Measurements from ENCODE around the gene WWOX.
A peak's percentile ranks its signal among the peaks of the same experiment; 100 is the strongest.
"Not testable (repeated sequence)": the region's sequence is repeated elsewhere in the genome, so short reads cannot be mapped to it uniquely, and the experiment has no call there.

Gene WWOX

GRCh38 chr16:78594191-78594590, 494.7 kb downstream of the WWOX start:
- DNase-seq: no peak

- DNase-seq: no peak
These were observed 497.0 kb downstream of the WWOX start for GRCh38 chr16:78596348-78596995.

DNA sequence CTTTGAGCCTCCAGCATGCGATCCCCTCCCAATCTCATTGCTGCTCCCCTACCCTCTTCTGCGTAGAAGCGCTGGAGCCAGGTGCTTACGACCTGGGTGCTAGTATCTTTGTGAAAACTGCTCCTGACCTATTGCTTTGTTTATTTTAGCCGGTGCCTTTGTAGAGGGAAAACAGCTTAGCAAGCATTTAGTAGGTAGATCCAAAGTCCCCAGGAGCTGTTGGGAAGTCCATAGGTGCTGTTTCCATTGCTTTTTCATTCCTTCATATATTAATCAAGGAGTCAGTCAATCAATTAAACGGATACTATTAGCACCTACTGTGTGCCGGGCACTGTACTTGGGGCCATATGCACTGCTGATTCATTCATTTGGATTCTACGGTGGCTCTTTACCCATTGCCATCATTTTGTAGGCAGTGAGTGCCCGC, 497.6 kb downstream of the WWOX start:
- no peak for DNase-seq

GRCh38 chr16:78597809-78598570, 498.5 kb downstream of the WWOX start:
- DNase-seq: no peak

GRCh38 chr16:78599271-78599670, 499.8 kb downstream of the WWOX start:
- no peak for DNase-seq

DNA sequence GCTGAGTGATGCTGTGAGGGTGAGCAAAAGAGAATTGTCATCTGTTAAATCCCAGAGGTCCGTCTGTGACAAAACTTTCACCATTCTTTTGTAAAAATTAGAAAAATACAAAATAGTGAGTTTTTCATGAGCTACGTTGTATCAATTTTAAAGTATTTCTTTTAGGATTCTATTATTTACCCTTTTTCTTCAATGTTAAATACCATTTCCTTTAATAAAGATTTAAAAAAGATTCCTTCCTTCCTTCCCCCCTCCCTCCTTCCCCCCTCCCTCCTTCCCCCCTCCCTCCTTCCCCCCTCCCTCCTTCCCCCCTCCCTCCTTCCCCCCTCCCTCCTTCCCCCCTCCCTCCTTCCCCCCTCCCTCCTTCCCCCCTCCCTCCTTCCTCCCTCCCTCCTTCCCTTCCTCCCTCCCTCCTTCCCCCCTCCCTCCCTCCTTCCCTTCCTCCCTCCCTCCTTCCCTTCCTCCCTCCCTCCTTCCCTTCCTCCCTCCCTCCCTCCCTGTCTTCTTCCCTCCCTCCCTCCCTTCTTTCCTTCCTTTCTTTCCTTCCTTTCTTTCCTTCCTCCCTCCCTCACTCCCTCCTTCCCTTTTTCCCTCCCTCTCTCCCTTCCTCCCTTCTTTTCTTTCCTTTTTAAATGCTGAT, 505.1 kb downstream of the WWOX start:
- not testable (repeated sequence) for DNase-seq

GRCh38 chr16:78605548-78606101, 506.2 kb downstream of the WWOX start:
- DNase-seq: no peak

DNA sequence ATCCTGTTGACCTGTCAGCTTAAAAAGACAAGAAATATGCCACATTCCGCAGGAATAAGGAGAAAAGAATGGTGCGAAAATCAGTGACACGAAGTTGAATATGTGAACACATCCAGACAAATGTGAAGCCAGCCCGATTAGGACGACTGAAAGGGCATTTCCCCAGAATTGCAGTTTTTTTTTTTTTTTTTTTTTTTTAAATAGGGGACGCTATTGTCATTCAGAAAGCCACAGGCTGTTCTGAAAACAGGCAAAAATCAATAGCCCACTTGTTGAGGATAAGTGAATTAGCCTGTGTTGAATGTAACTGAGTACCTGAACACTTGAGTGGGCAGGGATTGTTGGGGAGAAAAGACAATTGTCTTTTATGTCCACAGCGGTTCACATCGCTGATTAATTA, 507.1 kb downstream of the WWOX start:
- no peak for DNase-seq

- no peak for DNase-seq
These were observed 507.6 kb downstream of the WWOX start for GRCh38 chr16:78607022-78607421.

- no peak for DNase-seq
These were observed 508.0 kb downstream of the WWOX start for GRCh38 chr16:78607465-78607864.

DNA sequence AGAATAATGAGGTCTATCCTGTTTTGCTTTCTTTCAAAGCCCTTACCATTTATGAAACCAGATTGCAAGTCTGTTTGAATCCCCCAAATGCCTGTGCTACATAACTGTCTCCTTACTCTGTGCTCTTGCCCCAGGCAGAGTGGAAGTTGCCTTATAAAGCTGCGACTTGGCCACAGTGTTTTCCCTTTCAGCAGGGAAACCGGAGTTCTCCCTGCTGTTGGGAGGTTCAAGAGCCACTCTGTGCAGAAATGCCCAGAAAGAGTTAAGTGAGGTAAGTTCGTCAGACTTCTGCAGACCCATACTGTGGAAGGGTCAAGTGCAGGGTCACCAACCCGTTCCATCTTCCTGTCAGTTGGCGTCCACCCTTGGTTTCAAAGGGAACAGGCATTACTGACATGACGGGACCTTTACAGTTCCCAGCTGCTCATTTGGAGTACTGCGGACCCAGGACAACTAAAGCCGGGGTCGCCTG, 508.9 kb downstream of the WWOX start:
- no peak for DNase-seq

DNA sequence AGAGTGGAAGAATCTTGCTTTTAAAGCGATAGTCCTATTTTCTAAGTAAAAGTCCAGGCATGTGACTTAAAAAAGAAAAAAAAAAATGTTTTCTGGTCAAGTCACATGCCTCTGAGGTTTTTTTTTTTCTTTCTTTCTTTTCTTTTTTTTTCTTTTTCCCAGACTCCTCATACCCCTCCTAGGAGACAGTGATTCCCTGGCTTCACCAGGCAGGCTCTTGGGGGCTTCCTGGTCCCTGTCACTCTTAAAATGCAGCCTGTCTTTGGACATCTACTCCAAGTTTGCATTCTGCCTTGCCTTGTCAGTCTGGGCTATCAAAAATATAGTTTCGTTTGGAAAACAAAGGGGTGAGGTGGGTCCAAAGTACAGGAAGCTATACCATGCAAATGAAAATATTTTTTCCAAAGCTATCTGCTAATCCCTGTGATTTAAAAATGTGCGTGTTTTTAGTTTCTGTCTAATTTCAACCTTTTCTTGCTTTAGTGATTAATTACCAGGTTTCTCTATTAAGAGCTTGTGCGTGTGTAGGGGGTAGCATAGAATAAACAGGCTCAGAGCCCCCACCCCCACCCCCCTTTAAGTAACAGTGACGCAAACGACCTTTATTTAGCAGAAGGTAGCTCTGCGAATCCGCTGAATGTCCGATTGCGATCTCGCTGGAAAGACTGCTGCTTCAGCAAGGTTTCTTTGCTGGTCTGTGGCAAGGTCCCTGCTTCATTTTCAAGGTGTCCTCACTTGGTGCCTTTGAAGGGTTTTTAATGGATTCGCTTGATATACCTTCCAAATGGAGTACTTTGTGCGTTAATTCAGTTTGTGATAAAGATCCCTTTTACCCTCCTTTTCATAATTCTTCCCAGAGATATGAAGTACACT, 510.2 kb downstream of the WWOX start:
- no peak for DNase-seq

- DNase-seq: no peak
These were observed 511.9 kb downstream of the WWOX start for GRCh38 chr16:78611318-78611717.

DNA sequence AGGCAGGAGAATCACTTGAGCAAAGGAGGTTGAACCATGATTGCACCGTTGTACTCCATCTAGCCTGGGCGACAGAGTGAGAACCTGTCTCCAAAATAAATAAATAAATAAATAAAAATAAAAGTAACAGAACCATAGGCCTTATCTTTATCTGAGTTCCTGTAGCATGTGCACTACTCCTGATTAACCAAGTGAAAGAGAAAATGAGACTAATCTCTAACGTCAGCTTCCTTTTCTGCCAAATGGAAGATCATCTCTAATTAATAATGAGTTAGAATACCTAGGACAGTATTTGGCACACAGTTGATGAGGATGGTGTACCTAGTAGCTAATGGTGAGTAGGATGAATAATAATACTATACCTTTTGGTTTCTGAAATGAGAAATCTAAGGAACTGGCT, 520.4 kb downstream of the WWOX start:
- DNase-seq: peak; percentile 11

DNA sequence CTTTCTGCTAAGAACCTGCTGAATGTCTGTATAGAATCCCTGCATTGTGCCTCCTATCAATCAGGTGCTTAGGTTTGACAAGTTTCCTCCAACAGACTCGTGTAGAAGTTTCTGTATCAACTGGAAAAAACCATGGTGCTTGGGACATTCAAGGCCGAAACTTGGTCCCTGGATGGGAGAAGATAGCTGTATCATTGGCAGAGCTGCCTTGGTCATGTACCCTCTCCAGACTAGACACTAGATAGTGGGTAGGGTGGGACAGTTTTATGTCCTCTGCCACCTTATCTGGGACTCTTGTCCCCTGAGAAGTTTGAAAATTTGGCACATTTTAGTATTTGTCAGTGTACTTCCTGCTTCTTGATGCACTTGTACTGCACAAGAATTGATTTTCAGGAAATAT, 520.8 kb downstream of the WWOX start:
- no peak for DNase-seq

GRCh38 chr16:78623796-78624195, 524.3 kb downstream of the WWOX start:
- DNase-seq: no peak

DNA sequence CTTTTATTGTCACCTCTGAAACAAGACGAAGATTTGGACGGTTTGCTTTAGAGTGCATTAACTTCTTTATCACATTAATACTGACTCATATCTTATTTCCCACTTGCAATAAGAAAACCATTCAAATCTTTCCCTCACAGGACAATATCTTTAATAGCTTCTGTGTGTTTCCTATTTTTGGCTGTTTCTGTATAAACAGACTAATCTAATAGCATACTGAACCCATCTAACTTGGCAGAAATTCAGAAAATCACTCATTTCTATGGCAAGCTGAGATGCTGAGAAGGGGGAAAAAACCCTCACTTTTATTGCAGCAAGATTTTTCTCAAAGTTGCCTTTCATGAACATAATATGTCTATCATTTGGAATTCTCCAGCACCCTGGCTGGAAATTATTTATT, 524.9 kb downstream of the WWOX start:
- no peak for DNase-seq

DNA sequence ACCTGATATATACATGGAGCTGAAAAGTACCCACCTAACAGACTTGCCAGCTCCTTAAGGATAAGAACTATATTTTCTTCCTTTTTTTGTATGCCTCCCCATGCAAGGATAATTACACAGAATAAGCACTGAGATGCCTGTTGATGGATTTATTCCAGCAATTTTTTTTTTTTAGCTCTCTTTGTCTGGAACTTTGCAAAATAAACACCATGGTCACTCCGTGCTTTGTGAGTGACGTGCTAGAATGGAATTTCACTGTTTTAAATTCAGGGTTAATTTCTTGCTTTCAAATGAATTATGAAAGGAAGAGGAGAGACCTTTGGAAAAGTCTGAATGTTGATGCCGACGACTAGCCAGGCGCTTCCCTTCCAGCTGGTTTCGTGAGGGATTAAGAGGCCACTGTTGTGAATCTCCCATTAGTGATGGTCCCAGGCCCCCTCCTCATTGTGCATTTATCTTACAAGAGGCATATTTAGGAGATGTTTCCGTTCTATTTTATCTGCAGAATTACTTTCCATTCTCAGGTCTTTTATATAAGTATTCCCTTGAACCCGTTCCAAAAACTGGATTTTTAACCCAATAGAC, 529.1 kb downstream of the WWOX start:
- DNase-seq: no peak

- no peak for DNase-seq
These were observed 529.7 kb downstream of the WWOX start for GRCh38 chr16:78629173-78629572.

DNA sequence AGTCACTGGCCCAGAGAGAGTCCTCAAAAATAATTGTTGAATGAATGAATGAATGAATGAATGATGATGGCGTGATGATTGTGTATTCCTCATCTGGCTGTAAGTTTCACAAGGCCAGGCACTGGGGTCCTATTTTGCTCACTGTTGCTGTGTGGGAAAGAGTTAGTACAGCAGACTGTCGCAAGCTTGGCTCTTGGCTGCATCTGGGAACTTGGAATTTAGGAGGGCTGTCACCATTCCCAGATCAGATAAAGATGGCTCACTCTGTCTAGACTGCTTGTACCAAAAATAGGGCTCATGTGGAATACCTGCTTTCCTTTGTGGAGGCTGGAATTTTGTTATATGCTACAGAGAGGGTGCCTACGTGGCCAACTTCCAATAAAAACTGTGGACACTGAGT, 530.6 kb downstream of the WWOX start:
- no peak for DNase-seq

- DNase-seq: no peak
These were observed 534.1 kb downstream of the WWOX start for GRCh38 chr16:78633551-78633950.

- DNase-seq: no peak
These were observed 536.4 kb downstream of the WWOX start for GRCh38 chr16:78635807-78636206.
